GM18909 (cell line): ENCODE measurements around the gene MAGEA10.
"Not testable (repeated sequence)": the region's sequence is repeated elsewhere in the genome, so short reads cannot be mapped to it uniquely, and the experiment has no call there.

Experiments used
- ATAC-seq: cut with Tn5 transposase; IDR thresholded peaks from one replicate; pipeline ENCODE4 v1.9.1; 2021; ENCODE audit warnings: mild to moderate bottlenecking; ENCODE audit not compliant: unreplicated experiment, poor library complexity

MAGEA10 gene

GRCh38 chrX:152138388-152138784, at the start of gene MAGEA10:
Gene MAGEA10 (minus strand): TSS chrX:152138577. CDS start chrX:152135620, 2,957 bp downstream.
- no peak for ATAC-seq

- ATAC-seq = no peak
Observed at GRCh38 chrX:152177497-152178269, 39.3 kb upstream of the MAGEA10 start.

- ATAC-seq = no peak
Observed at GRCh38 chrX:152177052-152177451, 38.7 kb upstream of the MAGEA10 start.

GRCh38 chrX:152175892-152176291, 37.5 kb upstream of the MAGEA10 start:
- not testable (repeated sequence) for ATAC-seq

GRCh38 chrX:152173923-152174322, 35.5 kb upstream of the MAGEA10 start:
- not testable (repeated sequence) for ATAC-seq

- no peak for ATAC-seq
Observed at GRCh38 chrX:152170621-152171020, 32.2 kb upstream of the MAGEA10 start.

GRCh38 chrX:152165033-152165743, 26.8 kb upstream of the MAGEA10 start:
- ATAC-seq = no peak

- ATAC-seq = no peak
Observed at GRCh38 chrX:152157042-152157441, 18.7 kb upstream of the MAGEA10 start.

GRCh38 chrX:152155766-152156310, 17.5 kb upstream of the MAGEA10 start:
- no peak for ATAC-seq

- ATAC-seq = no peak
Observed at GRCh38 chrX:152154050-152154449, 15.7 kb upstream of the MAGEA10 start.

- no peak for ATAC-seq
Observed at GRCh38 chrX:152151256-152151655, 12.9 kb upstream of the MAGEA10 start.

- ATAC-seq = no peak
Observed at GRCh38 chrX:152149648-152150047, 11.3 kb upstream of the MAGEA10 start.

GRCh38 chrX:152139589-152139988, 1.2 kb upstream of the MAGEA10 start:
- no peak for ATAC-seq

GRCh38 chrX:152137771-152138387, 498 bp downstream of the MAGEA10 start:
- no peak for ATAC-seq

GRCh38 chrX:152136312-152136711, 2.1 kb downstream of the MAGEA10 start:
- ATAC-seq = no peak

- ATAC-seq = no peak
Observed at GRCh38 chrX:152131525-152131924, 6.9 kb downstream of the MAGEA10 start.

GRCh38 chrX:152129069-152129844, 9.1 kb downstream of the MAGEA10 start:
- ATAC-seq = not testable (repeated sequence)

- ATAC-seq = no peak
Observed at GRCh38 chrX:152117305-152117704, 21.1 kb downstream of the MAGEA10 start.

- ATAC-seq = no peak
Observed at GRCh38 chrX:152108527-152108926, 29.9 kb downstream of the MAGEA10 start.

GRCh38 chrX:152103866-152104265, 34.5 kb downstream of the MAGEA10 start:
- ATAC-seq = no peak
